Umbilical cord (tissue), 2 donors: ENCODE measurements around the gene ARNT2. TPM values are rescaled to one million over a fixed set of nuclear protein-coding genes. Genes with fewer than 3 reads are reported as not detected.

Experiments used
- DNase-seq: peaks from one replicate; pipeline ENCODE4 v3.0.0-alpha.2; 2015; ENCODE audit warnings: low spot score
- total RNA-seq: library from RNA; depleted of rRNA; stranded (reverse); fragments of >200 nt; gene quantifications from one replicate; pipeline ENCODE4 v1.2.3, GENCODE V29; 2014; ENCODE audit warnings: low replicate concordance; ENCODE audit not compliant: insufficient read depth

ARNT2 gene
- total RNA-seq, 1 donor from 2014 or later = 5.3 TPM

DNA sequence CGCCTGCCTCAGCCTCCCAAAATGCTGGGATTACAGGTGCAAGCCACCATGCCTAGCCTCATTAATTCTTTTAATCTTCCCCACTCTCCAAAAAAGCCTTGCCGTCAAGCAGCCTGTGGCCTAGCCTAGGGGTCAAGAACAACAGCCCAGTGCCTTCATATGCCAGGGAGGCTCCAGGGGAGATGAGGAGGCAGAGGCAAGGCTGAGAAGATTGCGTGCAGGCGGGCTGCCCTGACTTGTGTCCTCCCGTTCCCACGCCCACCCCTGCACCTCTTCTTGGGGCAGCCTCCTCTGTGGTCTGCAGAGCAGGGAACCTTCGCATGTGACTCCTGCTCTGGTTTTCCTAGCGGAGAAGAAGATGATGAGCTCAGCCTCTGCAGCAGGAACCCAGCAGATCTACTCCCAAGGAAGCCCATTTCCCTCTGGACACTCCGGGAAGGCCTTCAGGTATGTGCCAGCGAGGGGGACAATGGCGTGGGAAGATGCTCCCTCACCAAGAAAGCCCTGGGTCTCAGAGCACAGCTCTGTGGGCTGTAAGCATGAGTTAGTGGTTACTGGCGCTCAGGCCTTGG is 172.4 kb downstream of the ARNT2 start:
- DNase-seq = no peak

GRCh38 chr15:80577552-80578205 is 173.5 kb downstream of the ARNT2 start:
- DNase-seq = no peak

GRCh38 chr15:80578206-80578595 is 174.0 kb downstream of the ARNT2 start:
- DNase-seq = no peak

DNA sequence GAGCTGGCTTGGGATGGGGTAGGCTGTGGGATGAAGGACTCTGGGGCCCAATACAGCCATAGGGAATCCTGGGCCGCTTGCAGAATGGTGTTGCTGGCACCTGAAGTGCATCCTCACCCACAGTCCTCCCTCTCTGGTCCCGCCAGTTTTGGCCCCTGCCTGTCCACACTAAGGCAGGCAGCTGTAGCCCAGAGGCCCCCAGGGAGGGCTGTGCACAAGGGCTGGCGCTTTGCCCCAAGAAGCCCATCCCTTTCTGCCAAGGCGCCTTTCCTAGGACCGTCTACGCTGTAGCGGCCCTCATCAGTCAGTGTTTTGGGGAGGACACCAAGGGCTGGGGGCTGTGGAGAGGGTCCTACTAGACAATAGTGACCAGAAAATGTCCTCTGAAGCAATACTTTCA is 174.7 kb downstream of the ARNT2 start:
- DNase-seq = no peak

DNA sequence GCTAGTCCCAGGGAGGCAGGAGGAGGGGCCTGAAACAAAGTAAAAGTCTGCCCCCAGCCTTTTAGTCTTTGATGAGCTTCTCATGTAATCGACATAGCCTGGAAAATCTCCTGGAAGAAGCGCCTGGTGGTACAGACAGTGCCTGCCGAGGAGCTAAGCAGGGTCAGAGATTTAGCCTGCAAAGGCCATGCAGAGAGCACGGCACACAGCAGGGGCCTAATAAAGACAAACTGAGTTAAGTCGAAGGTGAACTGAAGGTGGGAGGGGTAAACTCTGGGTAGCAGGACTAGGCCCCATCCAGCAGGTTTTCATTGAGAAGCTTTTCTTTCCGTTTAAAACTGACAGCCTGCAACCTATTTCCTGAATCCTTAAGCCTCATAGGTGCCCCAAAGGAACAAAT is 175.4 kb downstream of the ARNT2 start:
- DNase-seq = no peak

GRCh38 chr15:80580106-80580505 is 175.9 kb downstream of the ARNT2 start:
- peak; percentile 49 for DNase-seq

DNA sequence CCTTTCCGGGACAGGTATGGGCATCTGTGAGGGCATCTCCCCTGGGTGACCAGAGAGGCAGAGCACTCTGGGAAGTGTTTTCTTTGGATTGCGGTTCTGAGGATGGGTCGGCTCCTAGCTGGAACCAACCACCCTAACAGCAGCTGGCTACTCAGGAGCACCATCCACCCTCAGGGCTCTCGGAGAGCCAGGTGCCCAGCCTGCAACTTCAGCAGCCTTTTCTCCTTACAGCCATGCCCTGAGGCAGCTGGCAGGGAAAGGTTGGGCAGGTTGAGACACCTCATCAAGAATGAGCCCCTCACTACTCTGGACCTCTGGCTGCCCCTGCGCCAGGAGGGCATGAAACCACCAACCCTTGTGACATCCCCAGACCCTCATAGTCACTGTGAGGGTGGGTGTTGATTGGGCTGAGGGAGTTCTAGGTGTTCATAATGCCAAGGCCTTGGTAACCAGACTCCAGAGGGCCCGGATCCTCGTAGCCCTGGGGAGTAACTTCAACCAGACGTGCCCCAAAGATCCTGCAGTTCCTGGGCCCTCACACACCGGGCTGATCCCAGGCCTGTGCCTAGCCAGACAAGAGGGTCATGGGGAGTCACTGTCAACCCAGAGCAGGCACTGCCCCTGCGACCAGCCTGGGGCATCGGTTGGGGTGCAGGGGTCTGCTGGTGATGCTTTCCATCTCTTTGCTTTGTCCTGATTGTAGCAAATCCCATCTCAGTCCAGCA is 176.5 kb downstream of the ARNT2 start:
- DNase-seq = no peak

GRCh38 chr15:80581976-80582375 is 177.8 kb downstream of the ARNT2 start:
- no peak for DNase-seq

DNA sequence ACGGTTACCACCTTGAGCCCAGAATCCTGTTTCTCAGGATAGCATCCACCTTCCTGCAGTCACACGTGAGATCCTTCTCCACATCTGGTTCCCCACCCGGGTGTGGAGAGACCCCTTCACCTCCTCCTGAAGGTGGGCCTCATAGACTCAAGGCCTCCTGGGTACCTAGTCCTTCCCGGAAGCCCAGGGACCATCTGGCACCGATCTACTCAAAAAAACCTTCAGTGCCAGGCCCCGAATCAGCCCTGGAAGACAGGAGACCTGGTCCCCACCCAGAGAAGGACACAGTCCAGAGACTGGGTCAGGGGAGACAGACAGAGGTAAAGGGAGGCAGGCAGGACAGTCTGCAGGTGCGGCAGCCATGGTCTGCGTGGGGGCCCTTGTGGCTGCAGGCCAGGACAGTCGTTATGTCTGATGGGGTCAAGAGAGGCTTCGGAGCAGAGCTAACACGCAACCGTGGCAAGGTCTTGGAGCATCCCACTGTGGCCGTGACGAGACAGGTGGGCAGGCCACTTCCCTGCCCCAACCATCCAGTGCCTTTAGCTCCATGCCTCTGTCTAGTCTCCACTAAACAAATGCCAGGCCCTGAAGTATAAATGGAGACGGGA is 178.7 kb downstream of the ARNT2 start:
- no peak for DNase-seq

DNA sequence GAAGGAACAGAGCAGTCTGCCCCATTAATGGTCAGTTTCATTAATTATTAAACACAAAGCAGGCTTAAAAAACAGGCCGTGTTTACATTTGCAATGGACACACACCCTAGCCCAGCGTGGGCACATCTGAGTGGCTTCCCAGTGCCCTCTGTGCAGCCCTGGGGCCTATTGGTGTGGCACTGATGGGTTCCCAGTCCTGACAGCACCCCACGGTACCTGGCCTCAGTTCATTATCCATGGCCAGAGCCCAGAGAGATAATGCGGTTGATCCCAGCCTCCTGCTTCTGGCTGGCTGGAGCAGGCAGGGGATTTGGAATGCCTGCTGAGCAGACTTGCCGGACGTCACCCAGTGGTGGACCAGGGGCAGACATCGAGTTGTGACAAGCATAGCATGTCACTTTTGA is 180.4 kb downstream of the ARNT2 start:
- peak; percentile 28 for DNase-seq

DNA sequence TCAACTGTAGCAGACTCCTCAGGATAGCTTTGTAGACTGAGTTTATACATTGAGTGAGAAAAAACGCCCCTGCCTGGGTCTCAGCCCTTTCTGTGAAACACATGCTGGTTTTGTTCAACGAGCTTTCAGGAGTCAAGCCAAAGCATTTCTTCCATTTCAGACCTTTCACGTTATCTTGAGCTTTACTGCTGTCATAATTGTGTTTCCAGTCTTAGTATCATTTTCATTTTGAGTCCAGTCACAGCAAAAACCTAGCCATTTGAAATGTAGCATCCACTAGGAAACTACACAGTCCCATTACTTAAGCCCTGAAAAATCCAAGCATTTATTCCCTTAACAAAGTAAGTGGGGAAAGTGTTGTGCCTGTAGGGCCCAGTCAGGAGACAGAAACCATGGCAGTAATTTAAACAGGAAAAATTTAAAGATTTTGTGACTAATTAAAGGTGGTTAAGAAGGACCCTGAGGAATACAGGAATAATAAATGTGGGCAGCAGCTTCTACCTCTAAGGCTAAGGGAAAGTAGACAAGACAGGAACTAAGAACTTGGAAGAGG is 180.9 kb downstream of the ARNT2 start:
- peak; percentile 33 for DNase-seq

DNA sequence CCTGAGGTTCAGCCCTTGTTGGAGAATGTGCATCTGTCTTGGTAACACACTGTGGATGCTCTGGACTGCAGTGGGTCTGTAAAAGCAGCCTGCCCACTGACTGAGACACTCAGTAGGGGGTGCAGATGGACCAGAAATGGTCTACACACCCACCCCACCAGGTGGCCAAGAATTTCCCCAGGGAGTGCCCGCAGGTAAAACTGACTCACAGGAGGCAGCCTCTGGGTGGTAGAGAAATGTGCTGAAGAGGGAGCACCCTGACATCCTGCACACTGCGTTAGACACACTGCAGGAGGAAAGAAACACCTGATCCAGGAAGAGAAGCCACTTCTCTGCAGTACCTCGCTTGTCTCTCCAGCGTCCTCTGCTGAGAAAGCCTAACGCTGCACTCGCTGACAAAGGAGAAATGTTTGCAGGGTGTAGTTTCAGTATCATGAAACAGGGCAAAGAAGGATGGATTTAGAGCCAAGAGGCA is 181.4 kb downstream of the ARNT2 start:
- DNase-seq = no peak

- DNase-seq = no peak
Observed at GRCh38 chr15:80586161-80586560, 182.0 kb downstream of the ARNT2 start.

DNA sequence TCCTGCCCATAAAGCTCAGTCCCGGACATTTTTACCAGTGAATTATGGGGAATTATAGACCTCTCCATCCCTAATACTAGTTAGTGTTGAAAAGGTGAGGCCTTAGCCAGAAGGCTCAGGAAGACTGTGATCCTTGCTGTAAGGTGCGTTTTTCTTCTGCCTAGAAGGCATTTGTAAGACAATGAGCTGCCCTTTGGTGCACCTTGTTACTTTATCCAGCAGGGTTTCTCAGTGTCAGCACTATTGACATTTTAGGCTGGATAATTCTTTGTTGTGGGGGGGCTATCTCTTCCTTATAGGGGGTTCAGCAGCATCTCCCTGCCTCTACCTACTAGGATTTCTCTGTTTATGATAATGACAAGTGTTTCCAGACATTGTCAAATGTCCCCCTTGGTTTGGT is 182.8 kb downstream of the ARNT2 start:
- no peak for DNase-seq

DNA sequence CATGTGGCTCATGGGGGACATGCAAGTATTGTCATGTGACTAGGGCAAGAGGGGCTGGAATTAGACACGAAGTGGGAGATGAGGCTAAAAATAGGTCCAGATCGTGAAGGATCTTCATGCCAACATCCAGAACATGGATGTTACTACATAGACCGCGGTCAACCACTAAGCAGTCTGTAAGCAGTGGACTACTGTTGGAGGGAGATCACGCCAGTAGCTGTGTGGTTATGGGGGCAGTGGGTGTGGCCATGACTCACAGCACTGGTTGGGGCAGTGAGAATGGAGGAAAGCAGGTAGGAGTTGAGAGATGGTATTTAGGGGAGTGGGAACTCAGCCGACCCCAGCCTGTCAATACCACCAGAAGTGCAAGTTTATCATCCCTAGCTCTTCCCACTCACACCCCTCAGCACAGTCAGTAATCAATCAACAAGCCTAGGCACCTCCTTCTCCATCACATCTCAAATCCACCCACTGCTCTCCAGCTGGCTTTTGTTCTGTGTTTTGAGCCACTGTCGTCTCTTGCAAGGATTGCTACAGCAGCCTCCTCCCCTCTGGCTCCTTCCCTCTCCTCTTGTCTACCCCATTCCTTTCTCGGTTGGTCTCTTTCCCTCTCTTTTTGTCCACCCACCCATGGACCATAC is 183.8 kb downstream of the ARNT2 start:
- no peak for DNase-seq

GRCh38 chr15:80588801-80589200 is 184.6 kb downstream of the ARNT2 start:
- DNase-seq = no peak

DNA sequence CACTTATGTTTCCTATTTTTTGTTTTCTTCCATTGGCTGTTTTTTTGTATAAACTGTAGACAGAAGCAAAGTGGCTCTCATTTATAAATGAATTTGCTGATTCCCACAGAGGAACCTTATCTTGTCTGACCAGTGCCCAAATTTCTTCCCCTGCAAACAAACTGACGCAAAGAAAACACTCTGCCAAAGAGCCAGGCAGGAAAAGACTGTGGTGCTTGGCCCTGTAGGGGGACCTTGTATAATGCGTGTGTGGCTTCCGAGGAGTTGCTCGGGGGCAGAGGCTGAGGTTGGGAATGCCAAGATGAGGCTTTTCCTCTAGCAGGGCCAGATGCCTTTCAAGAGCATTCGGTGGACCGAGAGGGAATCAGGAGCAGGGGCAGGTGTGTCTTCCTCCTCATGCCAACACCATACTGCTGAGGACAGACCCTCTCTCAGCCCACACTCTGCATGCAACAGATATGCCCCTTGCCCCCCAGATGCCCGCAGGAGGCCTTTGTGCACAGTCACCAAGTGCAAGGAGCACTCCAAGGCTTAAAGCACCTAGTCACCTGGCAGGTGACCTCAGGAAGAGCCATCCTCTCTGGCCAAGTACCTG is 186.7 kb downstream of the ARNT2 start:
- no peak for DNase-seq

DNA sequence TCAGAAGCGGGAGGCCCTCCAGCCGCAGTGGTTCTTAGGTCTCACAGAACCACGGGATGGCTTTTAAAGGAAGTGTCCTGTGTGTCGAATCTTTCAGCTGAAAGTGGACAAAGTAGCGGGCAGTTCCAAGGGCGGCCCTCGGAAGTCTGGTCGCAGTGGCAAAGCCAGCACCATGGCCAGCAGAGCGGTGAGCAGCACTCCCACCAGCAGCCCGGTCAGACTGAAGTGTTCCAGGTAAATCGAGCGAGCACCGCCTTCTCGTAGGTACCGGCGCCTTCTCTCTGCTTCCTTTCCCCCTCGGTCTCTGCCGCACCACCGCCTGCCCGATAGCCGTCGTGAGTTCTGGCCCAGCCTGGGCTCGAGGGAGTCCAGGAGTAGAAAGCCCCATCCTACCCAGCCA is 187.3 kb downstream of the ARNT2 start:
- DNase-seq = no peak

GRCh38 chr15:80591938-80592825 is 188.0 kb downstream of the ARNT2 start:
- DNase-seq = no peak

GRCh38 chr15:80593486-80594030 is 189.4 kb downstream of the ARNT2 start:
- DNase-seq = no peak
